CD4-positive, alpha-beta T cell treated with Interleukin-17A for 1 hour (primary cell): ENCODE measurements around the gene NODAL.

Experiments
- DNase-seq: peaks from one replicate; pipeline ENCODE4 v3.0.0-alpha.2; 2020

Gene NODAL

GRCh38 chr10:70432561-70433263 is 8.8 kb downstream of the NODAL start:
- peak; percentile 13 for DNase-seq

- DNase-seq, result no peak
These were observed 9.4 kb downstream of the NODAL start for GRCh38 chr10:70432101-70432500.

- DNase-seq, result no peak
These were observed 10.7 kb downstream of the NODAL start for GRCh38 chr10:70430493-70431445.

GRCh38 chr10:70426823-70427222 is 14.7 kb downstream of the NODAL start:
- no peak for DNase-seq

- no peak for DNase-seq
These were observed 16.4 kb downstream of the NODAL start for GRCh38 chr10:70425096-70425495.

- DNase-seq, result no peak
These were observed 17.2 kb downstream of the NODAL start for GRCh38 chr10:70424320-70424719.

GRCh38 chr10:70418713-70419112 is 22.8 kb downstream of the NODAL start:
- DNase-seq, result no peak

GRCh38 chr10:70418229-70418628 is 23.3 kb downstream of the NODAL start:
- no peak for DNase-seq

GRCh38 chr10:70417568-70417967 is 23.9 kb downstream of the NODAL start:
- DNase-seq, result no peak

GRCh38 chr10:70412356-70412755 is 29.1 kb downstream of the NODAL start:
- no peak for DNase-seq

- no peak for DNase-seq
These were observed 30.9 kb downstream of the NODAL start for GRCh38 chr10:70410608-70411007.

- DNase-seq, result no peak
These were observed 31.7 kb downstream of the NODAL start for GRCh38 chr10:70409772-70410171.

- DNase-seq, result peak; percentile 53
These were observed 36.2 kb downstream of the NODAL start for GRCh38 chr10:70405037-70405824.

GRCh38 chr10:70404787-70405036 is 36.8 kb downstream of the NODAL start:
- DNase-seq, result no peak

GRCh38 chr10:70404036-70404786 is 37.3 kb downstream of the NODAL start, which contains the start of gene EIF4EBP2:
EIF4EBP2 (plus strand) TSS chr10:70404145; CDS start chr10:70404402, 257 bp downstream.
- DNase-seq, result peak; percentile 98

GRCh38 chr10:70403483-70404035 is 37.9 kb downstream of the NODAL start:
- DNase-seq, result no peak

GRCh38 chr10:70399177-70399576 is 42.3 kb downstream of the NODAL start:
- no peak for DNase-seq

GRCh38 chr10:70396140-70396539 is 45.3 kb downstream of the NODAL start:
- DNase-seq, result no peak

- no peak for DNase-seq
These were observed 49.8 kb downstream of the NODAL start for GRCh38 chr10:70391654-70392053.
